Measurements from ENCODE around the gene SS18L1. TPM values are rescaled to one million over a fixed set of nuclear protein-coding genes. Genes with fewer than 3 reads are reported as not detected.
A peak's percentile ranks its signal among the peaks of the same experiment; 100 is the strongest.

The SS18L1 gene, protein sequence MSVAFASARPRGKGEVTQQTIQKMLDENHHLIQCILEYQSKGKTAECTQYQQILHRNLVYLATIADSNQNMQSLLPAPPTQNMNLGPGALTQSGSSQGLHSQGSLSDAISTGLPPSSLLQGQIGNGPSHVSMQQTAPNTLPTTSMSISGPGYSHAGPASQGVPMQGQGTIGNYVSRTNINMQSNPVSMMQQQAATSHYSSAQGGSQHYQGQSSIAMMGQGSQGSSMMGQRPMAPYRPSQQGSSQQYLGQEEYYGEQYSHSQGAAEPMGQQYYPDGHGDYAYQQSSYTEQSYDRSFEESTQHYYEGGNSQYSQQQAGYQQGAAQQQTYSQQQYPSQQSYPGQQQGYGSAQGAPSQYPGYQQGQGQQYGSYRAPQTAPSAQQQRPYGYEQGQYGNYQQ
- total RNA-seq, result 10 to 100 TPM; 15.9 to 17.9 TPM

GRCh38 chr20:62143081-62143956 lies at the start of gene SS18L1, which contains the start of gene PSMA7:
Gene SS18L1 (plus strand): TSS chr20:62143769. CDS start chr20:62143821, 52 bp downstream.
Gene PSMA7 (minus strand): TSS chr20:62143394. CDS start chr20:62143303, 91 bp downstream.
- CTCF ChIA-PET, result interaction anchor here (1.0 to 1.7 kb wide), 2 partner anchors 16 to 132 kb away, joined by 3 to 6 read pairs; no protein-coding TSS in a partner anchor
- H3K27ac Mint-ChIP-seq, result peak within 1 kb of the TSS; percentile 92
- H3K27me3 Mint-ChIP-seq (ENCODE audit: low read depth), result no peaks in the 10 kb centered on the region
- ATAC-seq (peak; percentile 87), DNase-seq (peak; percentile 87)
- peak within 1 kb of the TSS; percentile 87 for H3K4me3 Mint-ChIP-seq
- POLR2A ChIA-PET, result interaction anchor here (1.0 to 4.3 kb wide), 7 partner anchors 9 to 243 kb away, joined by 3 to 21 read pairs (median 7); partner anchors contain the start of genes LSM14B, MTG2 and TAF4
- H3K36me3 Mint-ChIP-seq (ENCODE audit: low read depth), result peaks cover 48% of the 10 kb centered on the region
- peaks cover 42% of the 10 kb centered on the region for H3K4me1 Mint-ChIP-seq (ENCODE audit: low read depth)
- no peaks in the 10 kb centered on the region for H3K9me3 Mint-ChIP-seq (ENCODE audit: insufficient read depth)

DNA sequence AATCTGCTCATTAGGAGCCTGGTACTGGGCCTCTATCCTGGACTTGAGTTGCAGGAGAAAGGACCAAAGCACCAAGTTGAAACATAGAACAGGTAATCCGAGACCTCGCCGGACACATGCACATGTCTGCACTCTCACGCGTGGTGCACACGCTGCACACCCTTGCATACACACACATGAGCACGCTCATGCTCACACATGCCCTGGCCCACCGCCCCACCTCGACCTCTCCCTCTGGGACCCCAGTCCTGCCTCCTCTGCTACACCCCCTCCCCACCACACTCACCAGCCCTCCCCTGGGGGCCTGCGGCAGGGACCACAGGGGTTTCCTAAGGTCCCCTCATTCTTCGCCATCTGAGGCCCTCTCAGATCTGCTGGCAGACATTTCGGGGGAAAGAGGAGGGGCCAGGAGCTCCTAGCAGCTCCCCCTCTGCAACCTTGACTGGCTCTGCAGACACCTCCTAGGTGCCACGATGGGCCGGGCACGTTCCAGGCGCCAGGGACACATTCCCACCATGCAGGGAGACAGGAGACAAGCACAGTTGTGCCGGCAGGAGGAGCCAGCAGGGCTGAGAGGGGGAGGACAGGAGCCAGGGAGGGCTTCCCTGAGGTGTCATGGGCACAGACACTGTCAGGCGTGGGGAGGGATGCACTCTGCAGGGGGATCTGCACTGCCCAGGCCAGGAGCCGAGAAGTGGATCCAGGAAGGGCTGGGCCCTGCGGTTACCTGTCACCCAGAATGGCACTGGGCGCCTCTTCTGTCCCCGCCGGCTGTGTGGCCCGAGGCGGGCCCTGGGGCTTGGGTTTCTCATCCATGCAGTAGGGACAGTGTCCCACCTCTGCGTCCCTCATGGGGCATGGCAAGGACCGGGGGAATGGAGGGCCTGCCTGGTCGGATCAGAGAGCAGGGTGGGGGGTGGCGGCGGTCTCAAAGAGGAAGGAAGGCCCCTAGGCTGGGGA lies 46.9 kb upstream of the SS18L1 start:
- no peaks in the 10 kb centered on the region for H3K36me3 Mint-ChIP-seq (ENCODE audit: low read depth)
- no peaks in the 10 kb centered on the region for H3K4me1 Mint-ChIP-seq (ENCODE audit: low read depth)
- H3K27me3 Mint-ChIP-seq (ENCODE audit: low read depth), result no peaks in the 10 kb centered on the region
- ATAC-seq (no peak), DNase-seq (no peak)
- H3K9me3 Mint-ChIP-seq (ENCODE audit: insufficient read depth), result peaks cover 11% of the 10 kb centered on the region
- ChIA-PET CTCF (no interaction called here), POLR2A (no interaction called here)
- H3K4me3 Mint-ChIP-seq, result no peak overlapping the region
- no peak overlapping the region for H3K27ac Mint-ChIP-seq

DNA sequence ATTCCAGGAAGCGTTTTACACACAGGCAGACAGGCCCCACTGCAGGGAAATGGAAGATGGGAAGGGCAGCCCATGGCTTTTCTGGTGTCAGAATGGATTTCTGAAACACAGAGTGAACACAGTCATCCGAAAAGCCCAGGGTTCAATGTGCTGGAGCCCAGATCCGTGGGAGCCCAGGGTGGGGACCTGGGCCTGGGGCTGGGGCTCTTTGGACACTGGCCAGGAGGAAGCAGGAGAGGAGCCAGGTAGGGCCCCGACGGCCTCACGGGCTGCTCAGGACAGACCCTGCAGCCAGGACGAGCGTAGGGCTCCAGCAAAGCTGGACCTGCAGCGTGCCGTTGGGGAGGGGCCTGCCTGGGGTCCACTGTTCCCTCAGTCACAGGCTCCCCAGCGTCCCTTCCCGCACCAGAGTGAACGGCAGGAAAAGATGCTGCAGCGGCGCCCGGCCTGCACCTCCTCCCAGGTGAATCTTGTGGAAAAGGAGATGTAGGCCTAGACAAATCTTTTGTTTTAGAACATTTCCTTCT lies 45.6 kb upstream of the SS18L1 start:
- Mint-ChIP-seq H3K36me3 (ENCODE audit: low read depth) (no peaks in the 10 kb centered on the region), H3K27me3 (ENCODE audit: low read depth) (no peaks in the 10 kb centered on the region), H3K4me3 (no peak overlapping the region), H3K9me3 (ENCODE audit: insufficient read depth) (peaks cover 20% of the 10 kb centered on the region), H3K27ac (no peak overlapping the region), H3K4me1 (ENCODE audit: low read depth) (no peaks in the 10 kb centered on the region)
- POLR2A ChIA-PET, result no interaction called here
- DNase-seq, result no peak
- ATAC-seq, result no peak
- CTCF ChIA-PET, result no interaction called here

- CTCF ChIA-PET, result no interaction called here
These were observed 42.5 kb upstream of the SS18L1 start for GRCh38 chr20:62101078-62101477.

GRCh38 chr20:62103508-62104233 lies 39.9 kb upstream of the SS18L1 start:
- peaks cover 30% of the 10 kb centered on the region for H3K9me3 Mint-ChIP-seq (ENCODE audit: insufficient read depth)

More at GRCh38 chr20:62101078-62101477, 42.5 kb upstream of the SS18L1 start:
- no peak for ATAC-seq
- POLR2A ChIA-PET, result no interaction called here
- DNase-seq, result no peak
- H3K9me3 Mint-ChIP-seq (ENCODE audit: insufficient read depth), result peaks cover 20% of the 10 kb centered on the region
- no peaks in the 10 kb centered on the region for H3K4me1 Mint-ChIP-seq (ENCODE audit: low read depth)
- H3K27ac Mint-ChIP-seq, result no peak overlapping the region
- H3K27me3 Mint-ChIP-seq (ENCODE audit: low read depth), result no peaks in the 10 kb centered on the region
- no peak overlapping the region for H3K4me3 Mint-ChIP-seq
- H3K36me3 Mint-ChIP-seq (ENCODE audit: low read depth), result peaks cover 2% of the 10 kb centered on the region

GRCh38 chr20:62104234-62104789 lies 39.3 kb upstream of the SS18L1 start:
- H3K9me3 Mint-ChIP-seq (ENCODE audit: insufficient read depth), result peaks cover 33% of the 10 kb centered on the region
- DNase-seq (no peak), ATAC-seq (no peak)
- H3K36me3 Mint-ChIP-seq (ENCODE audit: low read depth), result peaks cover 9% of the 10 kb centered on the region
- no peak overlapping the region for H3K4me3 Mint-ChIP-seq
- no peaks in the 10 kb centered on the region for H3K27me3 Mint-ChIP-seq (ENCODE audit: low read depth)
- CTCF ChIA-PET, result no interaction called here
- no peak overlapping the region for H3K27ac Mint-ChIP-seq
- no peaks in the 10 kb centered on the region for H3K4me1 Mint-ChIP-seq (ENCODE audit: low read depth)
- POLR2A ChIA-PET, result no interaction called here

More at GRCh38 chr20:62103508-62104233, 39.9 kb upstream of the SS18L1 start:
- H3K4me3 Mint-ChIP-seq, result no peak overlapping the region
- H3K36me3 Mint-ChIP-seq (ENCODE audit: low read depth), result peaks cover 4% of the 10 kb centered on the region
- no peaks in the 10 kb centered on the region for H3K27me3 Mint-ChIP-seq (ENCODE audit: low read depth)
- H3K4me1 Mint-ChIP-seq (ENCODE audit: low read depth), result no peaks in the 10 kb centered on the region
- DNase-seq (no peak), ATAC-seq (no peak)
- POLR2A ChIA-PET, result no interaction called here
- H3K27ac Mint-ChIP-seq, result no peak overlapping the region
- CTCF ChIA-PET, result no interaction called here

DNA sequence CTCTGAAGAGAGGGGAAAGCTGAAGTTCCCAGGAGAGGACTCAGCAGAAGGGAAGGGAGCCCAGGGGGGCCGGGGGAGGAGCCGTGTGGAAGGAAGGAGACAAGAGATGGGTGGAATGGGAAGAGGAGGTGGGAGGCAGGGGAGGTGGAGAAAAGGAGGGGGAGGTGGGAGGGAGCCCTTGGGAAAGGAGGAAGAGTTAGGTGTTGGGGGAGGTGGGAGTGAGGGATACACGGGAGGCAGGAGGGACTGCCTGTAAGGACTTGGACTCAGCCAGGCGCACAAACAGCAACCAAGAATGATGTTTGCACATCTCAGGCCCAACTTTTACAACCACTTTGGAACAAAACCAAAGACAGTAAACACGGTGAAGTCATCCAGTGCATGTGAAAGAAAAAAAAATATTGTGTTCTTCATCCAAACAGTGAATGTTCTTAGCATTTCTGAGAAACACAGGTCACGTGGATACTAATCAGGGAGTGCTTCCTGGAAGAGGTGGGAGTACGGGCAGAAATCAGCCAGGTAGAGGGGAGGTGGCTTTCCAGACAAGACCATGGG lies 38.7 kb upstream of the SS18L1 start:
- Mint-ChIP-seq H3K4me3 (no peak overlapping the region), H3K36me3 (ENCODE audit: low read depth) (peaks cover 10% of the 10 kb centered on the region), H3K4me1 (ENCODE audit: low read depth) (no peaks in the 10 kb centered on the region), H3K9me3 (ENCODE audit: insufficient read depth) (peaks cover 34% of the 10 kb centered on the region), H3K27ac (no peak overlapping the region), H3K27me3 (ENCODE audit: low read depth) (no peaks in the 10 kb centered on the region)
- DNase-seq, result no peak
- ChIA-PET POLR2A (no interaction called here), CTCF (no interaction called here)
- no peak for ATAC-seq

GRCh38 chr20:62105592-62105991 lies 38.0 kb upstream of the SS18L1 start:
- Mint-ChIP-seq H3K4me3 (no peak overlapping the region), H3K4me1 (ENCODE audit: low read depth) (no peaks in the 10 kb centered on the region), H3K27ac (no peak overlapping the region), H3K27me3 (ENCODE audit: low read depth) (no peaks in the 10 kb centered on the region), H3K36me3 (ENCODE audit: low read depth) (peaks cover 12% of the 10 kb centered on the region), H3K9me3 (ENCODE audit: insufficient read depth) (peaks cover 37% of the 10 kb centered on the region)
- no peak for DNase-seq
- no peak for ATAC-seq
- CTCF ChIA-PET, result no interaction called here
- POLR2A ChIA-PET, result no interaction called here

DNA sequence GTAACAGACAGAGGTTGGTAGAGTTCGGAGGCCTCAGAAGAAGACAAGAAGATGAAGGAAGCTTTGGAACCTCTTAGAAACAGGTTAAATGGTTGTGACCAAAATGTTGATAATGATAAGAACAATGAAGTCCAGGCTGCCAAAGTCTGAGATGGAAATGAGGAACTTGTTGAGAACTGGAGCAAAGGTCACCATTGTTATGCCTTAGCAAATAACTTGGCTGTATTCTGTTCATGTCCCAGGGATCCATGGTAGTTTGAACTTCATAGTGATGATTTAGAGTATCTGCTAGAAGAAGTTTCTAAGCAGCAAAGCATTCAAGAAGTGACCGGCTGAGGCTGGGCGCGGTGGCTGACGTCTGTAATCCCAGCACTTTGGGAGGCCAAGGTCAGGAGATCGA lies 32.4 kb upstream of the SS18L1 start:
- ATAC-seq (no peak), DNase-seq (no peak)
- POLR2A ChIA-PET, result no interaction called here
- Mint-ChIP-seq H3K4me1 (ENCODE audit: low read depth) (no peaks in the 10 kb centered on the region), H3K27me3 (ENCODE audit: low read depth) (no peaks in the 10 kb centered on the region), H3K36me3 (ENCODE audit: low read depth) (peaks cover 14% of the 10 kb centered on the region), H3K4me3 (no peak overlapping the region), H3K27ac (no peak overlapping the region), H3K9me3 (ENCODE audit: insufficient read depth) (peaks cover 33% of the 10 kb centered on the region)
- CTCF ChIA-PET, result no interaction called here

DNA sequence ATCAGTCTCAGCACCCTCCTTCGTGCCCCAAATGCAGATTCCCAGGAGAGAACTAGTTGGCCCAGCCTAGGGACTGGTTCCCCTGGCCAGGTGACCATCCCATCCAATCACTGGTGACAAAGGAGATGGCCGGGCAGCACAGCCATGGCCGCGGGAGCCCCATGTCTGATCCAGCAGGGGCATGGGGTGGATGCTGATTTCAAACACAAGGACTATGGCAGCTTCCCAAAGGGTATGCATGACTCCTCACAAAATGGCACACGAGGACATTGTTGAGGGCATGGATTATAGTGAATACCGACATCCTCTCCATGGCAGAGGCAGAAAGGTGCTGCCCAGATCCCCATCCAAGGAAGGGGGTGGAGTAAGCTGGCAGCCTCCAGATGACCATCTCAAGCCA lies 31.2 kb upstream of the SS18L1 start:
- Mint-ChIP-seq H3K27me3 (ENCODE audit: low read depth) (no peaks in the 10 kb centered on the region), H3K27ac (no peak overlapping the region), H3K9me3 (ENCODE audit: insufficient read depth) (peaks cover 29% of the 10 kb centered on the region), H3K4me1 (ENCODE audit: low read depth) (peaks cover 6% of the 10 kb centered on the region), H3K4me3 (no peak overlapping the region), H3K36me3 (ENCODE audit: low read depth) (peaks cover 14% of the 10 kb centered on the region)
- no peak for DNase-seq
- POLR2A ChIA-PET, result interaction anchor here (1.4 kb wide), 1 partner anchor 46 kb away, joined by 5 read pairs; no protein-coding TSS in a partner anchor
- ATAC-seq, result no peak
- CTCF ChIA-PET, result no interaction called here

Measured in activated CD8-positive, alpha-beta T cell treated with anti-CD3 and anti-CD28 coated beads, Interleukin-2, amount 10 ng/mL, durations not matched to agents 7 days and 5 days (primary cell).